ENCODE results near the gene GUK1. TPM values are rescaled to one million over a fixed set of nuclear protein-coding genes. Genes with fewer than 3 reads are reported as not detected.

Gene GUK1
- total and polyA plus RNA-seq, 2 donors (not counting 1 experiment from before 2014, with no cell fraction given): 125 to 356 TPM

DNA sequence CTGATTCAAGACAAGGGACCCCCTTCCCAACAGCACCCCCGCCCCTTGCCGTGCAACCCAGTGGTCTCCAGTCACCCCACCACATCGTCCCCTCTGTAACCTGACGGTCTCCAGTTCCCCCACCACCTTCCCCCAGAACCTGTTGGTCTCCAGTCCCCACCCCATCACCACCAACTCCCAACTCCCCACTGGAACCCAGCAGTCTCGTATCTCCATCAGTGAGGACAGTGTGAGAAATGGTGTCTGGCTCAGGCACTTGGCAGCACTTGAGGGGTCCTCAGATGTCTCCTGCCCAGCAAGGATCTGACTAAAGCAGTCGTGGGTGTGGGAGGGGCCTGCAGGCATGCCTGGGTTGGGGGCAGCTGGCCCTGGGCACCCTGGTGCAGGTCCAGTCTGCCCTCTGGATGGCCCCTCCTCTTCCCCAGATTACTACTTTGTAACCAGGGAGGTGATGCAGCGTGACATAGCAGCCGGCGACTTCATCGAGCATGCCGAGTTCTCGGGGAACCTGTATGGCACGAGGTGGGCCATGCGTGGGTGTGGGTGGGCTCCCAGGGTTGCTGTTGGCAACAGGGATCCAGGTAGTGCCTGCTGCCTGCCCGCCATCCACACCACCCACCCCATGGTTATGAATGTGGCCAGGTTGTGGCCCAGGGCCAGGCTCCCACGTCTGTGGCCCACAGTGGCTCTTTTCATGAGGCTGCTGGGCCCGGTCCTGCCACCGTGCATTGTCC, 6.5 kb downstream of the GUK1 start:
- Histone ChIP-seq H3K9me3 (ENCODE audit: control extremely low read depth in 1 of 3, control insufficient read depth in 2 of 3, insufficient read depth in 1 of 3, low read length in 2 of 3) (no peaks in the 10 kb centered on the region), H4K20me1 (ENCODE audit: control insufficient read depth, insufficient read depth, low read length, poor library complexity, severe bottlenecking) (peaks cover 86% of the 10 kb centered on the region), H2AFZ (ENCODE audit: insufficient read depth, low read depth, low read length, poor library complexity, severe bottlenecking) (no peak overlapping the region), H3K27me3 (replicated peaks in 1 of 4; ENCODE audit: control extremely low read depth in 1 of 4, control insufficient read depth in 3 of 4, insufficient read depth in 4 of 4, low read length in 3 of 4) (no peaks in the 10 kb centered on the region), H3K4me1 (ENCODE audit: control insufficient read depth in 2 of 2, insufficient read depth in 2 of 2, low read length in 2 of 2) (peaks cover 22 to 31% of the 10 kb centered on the region in 2 donors), H3K4me3 (ENCODE audit: control extremely low read depth in 1 of 5, extremely low read depth in 1 of 5, insufficient read depth in 1 of 5, low read depth in 2 of 5, low read length in 4 of 5) (no peak overlapping the region), H3K9ac (ENCODE audit: low read length) (no peak overlapping the region), H3K36me3 (replicated peaks in 1 of 2; ENCODE audit: control extremely low read depth in 1 of 2, control insufficient read depth in 1 of 2, extremely low read depth in 1 of 2, insufficient read depth in 2 of 2, low read length in 1 of 2) (peaks cover 0 to 47% of the 10 kb centered on the region in 2 experiments), H3K4me2 (replicated peaks; ENCODE audit: low read depth, low read length, poor library complexity, severe bottlenecking) (no peak overlapping the region), H3K27ac (ENCODE audit: low read length in 2 of 2) (no peak overlapping the region), H3K79me2 (ENCODE audit: control insufficient read depth, insufficient read depth, low read length) (peaks cover 50% of the 10 kb centered on the region)
- DNase-seq (no peak), ATAC-seq (ENCODE audit: low read depth) (no peak)
- H3K27me3 Mint-ChIP-seq: no peaks in the 10 kb centered on the region
- H3K27ac Mint-ChIP-seq: no peak overlapping the region
- no peak for TF ChIP-seq EZH2 (IDR thresholded peaks at IDR 0.05; ENCODE audit: borderline replicate concordance, insufficient read depth, low read depth, low read length, poor library complexity, severe bottlenecking)
- TF ChIP-seq, protein P1, sequence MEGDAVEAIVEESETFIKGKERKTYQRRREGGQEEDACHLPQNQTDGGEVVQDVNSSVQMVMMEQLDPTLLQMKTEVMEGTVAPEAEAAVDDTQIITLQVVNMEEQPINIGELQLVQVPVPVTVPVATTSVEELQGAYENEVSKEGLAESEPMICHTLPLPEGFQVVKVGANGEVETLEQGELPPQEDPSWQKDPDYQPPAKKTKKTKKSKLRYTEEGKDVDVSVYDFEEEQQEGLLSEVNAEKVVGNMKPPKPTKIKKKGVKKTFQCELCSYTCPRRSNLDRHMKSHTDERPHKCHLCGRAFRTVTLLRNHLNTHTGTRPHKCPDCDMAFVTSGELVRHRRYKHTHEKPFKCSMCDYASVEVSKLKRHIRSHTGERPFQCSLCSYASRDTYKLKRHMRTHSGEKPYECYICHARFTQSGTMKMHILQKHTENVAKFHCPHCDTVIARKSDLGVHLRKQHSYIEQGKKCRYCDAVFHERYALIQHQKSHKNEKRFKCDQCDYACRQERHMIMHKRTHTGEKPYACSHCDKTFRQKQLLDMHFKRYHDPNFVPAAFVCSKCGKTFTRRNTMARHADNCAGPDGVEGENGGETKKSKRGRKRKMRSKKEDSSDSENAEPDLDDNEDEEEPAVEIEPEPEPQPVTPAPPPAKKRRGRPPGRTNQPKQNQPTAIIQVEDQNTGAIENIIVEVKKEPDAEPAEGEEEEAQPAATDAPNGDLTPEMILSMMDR (IDR thresholded peaks at IDR 0.05): no peak
- intact Hi-C loops (cut with micrococcal nuclease): no loop called here
- peaks cover 26% of the 10 kb centered on the region for H3K4me1 Mint-ChIP-seq
- H3K9me3 Mint-ChIP-seq (ENCODE audit: insufficient read depth): no peaks in the 10 kb centered on the region
- WGBS (ENCODE audit: insufficient coverage): 96% methylated on average over 16 of the region's 18 CpGs
- no peak overlapping the region for H3K4me3 Mint-ChIP-seq
- CTCF ChIA-PET: no interaction called here
- POLR2A ChIA-PET: no interaction called here

DNA sequence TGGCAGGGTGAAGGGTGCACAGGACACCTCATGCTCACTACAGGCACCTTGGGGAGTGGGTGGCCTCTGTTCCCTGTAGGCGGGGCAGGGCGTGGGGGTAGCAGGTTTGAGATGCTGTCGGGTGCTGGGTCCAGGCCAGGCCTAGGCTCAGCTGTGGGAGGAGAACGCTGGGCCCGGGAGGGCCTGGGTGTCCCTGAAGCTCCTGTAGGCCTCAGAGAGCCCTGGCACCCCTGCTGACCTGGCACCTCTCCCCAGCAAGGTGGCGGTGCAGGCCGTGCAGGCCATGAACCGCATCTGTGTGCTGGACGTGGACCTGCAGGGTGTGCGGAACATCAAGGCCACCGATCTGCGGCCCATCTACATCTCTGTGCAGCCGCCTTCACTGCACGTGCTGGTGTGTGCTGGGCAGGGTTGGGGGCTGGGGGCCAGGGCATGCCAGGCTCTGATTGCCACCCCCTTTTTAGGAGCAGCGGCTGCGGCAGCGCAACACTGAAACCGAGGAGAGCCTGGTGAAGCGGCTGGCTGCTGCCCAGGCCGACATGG, 7.1 kb downstream of the GUK1 start:
- Histone ChIP-seq H3K27ac (ENCODE audit: low read length in 2 of 2) (no peak overlapping the region), H4K20me1 (ENCODE audit: control insufficient read depth, insufficient read depth, low read length, poor library complexity, severe bottlenecking) (peaks cover 79% of the 10 kb centered on the region), H3K4me3 (ENCODE audit: control extremely low read depth in 1 of 5, extremely low read depth in 1 of 5, insufficient read depth in 1 of 5, low read depth in 2 of 5, low read length in 4 of 5) (no peak overlapping the region), H3K9ac (ENCODE audit: low read length) (no peak overlapping the region), H3K79me2 (ENCODE audit: control insufficient read depth, insufficient read depth, low read length) (peaks cover 44% of the 10 kb centered on the region), H3K9me3 (ENCODE audit: control extremely low read depth in 1 of 3, control insufficient read depth in 2 of 3, insufficient read depth in 1 of 3, low read length in 2 of 3) (no peaks in the 10 kb centered on the region), H3K27me3 (replicated peaks in 1 of 4; ENCODE audit: control extremely low read depth in 1 of 4, control insufficient read depth in 3 of 4, insufficient read depth in 4 of 4, low read length in 3 of 4) (no peaks in the 10 kb centered on the region), H2AFZ (ENCODE audit: insufficient read depth, low read depth, low read length, poor library complexity, severe bottlenecking) (no peak overlapping the region), H3K4me1 (ENCODE audit: control insufficient read depth in 2 of 2, insufficient read depth in 2 of 2, low read length in 2 of 2) (peaks cover 15 to 25% of the 10 kb centered on the region in 2 donors), H3K4me2 (replicated peaks; ENCODE audit: low read depth, low read length, poor library complexity, severe bottlenecking) (no peak overlapping the region), H3K36me3 (replicated peaks in 1 of 2; ENCODE audit: control extremely low read depth in 1 of 2, control insufficient read depth in 1 of 2, extremely low read depth in 1 of 2, insufficient read depth in 2 of 2, low read length in 1 of 2) (peaks cover 0 to 40% of the 10 kb centered on the region in 2 experiments)
- intact Hi-C loops (cut with micrococcal nuclease): no loop called here
- no peak for ATAC-seq (ENCODE audit: low read depth)
- no peak for DNase-seq
- Mint-ChIP-seq H3K4me1 (peaks cover 19% of the 10 kb centered on the region), H3K27ac (no peak overlapping the region), H3K4me3 (no peak overlapping the region), H3K27me3 (no peaks in the 10 kb centered on the region), H3K9me3 (ENCODE audit: insufficient read depth) (no peaks in the 10 kb centered on the region)
- CTCF ChIA-PET: no interaction called here
- POLR2A ChIA-PET: no interaction called here
- no peak for TF ChIP-seq EZH2 (IDR thresholded peaks at IDR 0.05; ENCODE audit: borderline replicate concordance, insufficient read depth, low read depth, low read length, poor library complexity, severe bottlenecking)
- TF ChIP-seq, protein P1 (IDR thresholded peaks at IDR 0.05): no peak
- 98% methylated on average over 18 of the region's 20 CpGs for WGBS (ENCODE audit: insufficient coverage)

All from B cell (primary cell).